Testis (tissue), 3 donors: ENCODE results near the gene PTPRT. TPM values are rescaled to one million over a fixed set of nuclear protein-coding genes. Genes with fewer than 3 reads are reported as not detected.

Experiments
- DNase-seq: peaks from one replicate; pipeline ENCODE4 v3.0.0-alpha.2; 2019
- H3K27ac ChIP-seq, 2 donors: fragments of 200-600 bp; sonication (generic); one replicate each; pipeline ENCODE4 v1.5.1; 2019
- H3K27me3 ChIP-seq: fragments of 200-600 bp; sonication (generic); one replicate; pipeline ENCODE4 v1.5.1; 2019
- H3K36me3 ChIP-seq: fragments of 200-600 bp; sonication (generic); one replicate; pipeline ENCODE4 v1.5.1; 2017; ENCODE audit warnings: low read depth; ENCODE audit errors: missing control alignments
- H3K4me1 ChIP-seq: fragments of 200-600 bp; sonication (generic); one replicate; pipeline ENCODE4 v1.5.1; 2019
- H3K4me3 ChIP-seq, 2 donors: fragments of 200-600 bp; sonication (generic); one replicate each; pipeline ENCODE4 v1.5.1; 2017 to 2019
- H3K9me3 ChIP-seq: fragments of 200-600 bp; sonication (generic); one replicate; pipeline ENCODE4 v1.5.1; 2017
- CTCF ChIP-seq, 3 experiments: fragments of 450-650 bp in 2 of 3; fragments of 200-600 bp in 1 of 3; sonication (generic) in 1 of 3; IDR thresholded peaks; one replicate each; pipeline ENCODE4 v1.5.1; 2016 to 2019; ENCODE audit warnings: antibody characterized with exemption in 3 of 3, mild to moderate bottlenecking in 2 of 3, moderate library complexity in 1 of 3
- POLR2A ChIP-seq: fragments of 450-650 bp; IDR thresholded peaks from one replicate; pipeline ENCODE4 v1.6.1; 2017; ENCODE audit warnings: antibody characterized with exemption, mild to moderate bottlenecking, moderate library complexity
- WGBS, 2 donors: methylation state at CpG; one replicate each; pipeline ENCODE4 v1.1.5; 2018; 5-methylcytosine and 5-hydroxymethylcytosine counted together
- intact Hi-C: fragments of 100-400 bp; cut with DNase I; formaldehyde crosslinking; loops from one replicate; pipeline ENCODE4 v1.15.1; 2023; ENCODE audit warnings: low total_unique reads
- polyA plus RNA-seq: library from polyadenylated mRNA; stranded (reverse); fragments of 350-450 nt; fragmentation: Illumina TruSeq; extraction: RNeasy Lipid Tissue Mini Kit (QIAGEN cat#74804); gene quantifications from one replicate; pipeline ENCODE4 v1.2.3, GENCODE V29; 2014; ENCODE audit warnings: low read depth, low replicate concordance; ENCODE audit not compliant: insufficient read depth
- total RNA-seq, 2 donors: library from RNA; depleted of rRNA; stranded (reverse); fragments of >200 nt; gene quantifications; one replicate each; pipeline ENCODE4 v1.2.3, GENCODE V29; 2016

Gene PTPRT
- total and polyA plus RNA-seq, 3 donors from 2014 or later = 2.3 to 2.5 (median 2.3) TPM

DNA sequence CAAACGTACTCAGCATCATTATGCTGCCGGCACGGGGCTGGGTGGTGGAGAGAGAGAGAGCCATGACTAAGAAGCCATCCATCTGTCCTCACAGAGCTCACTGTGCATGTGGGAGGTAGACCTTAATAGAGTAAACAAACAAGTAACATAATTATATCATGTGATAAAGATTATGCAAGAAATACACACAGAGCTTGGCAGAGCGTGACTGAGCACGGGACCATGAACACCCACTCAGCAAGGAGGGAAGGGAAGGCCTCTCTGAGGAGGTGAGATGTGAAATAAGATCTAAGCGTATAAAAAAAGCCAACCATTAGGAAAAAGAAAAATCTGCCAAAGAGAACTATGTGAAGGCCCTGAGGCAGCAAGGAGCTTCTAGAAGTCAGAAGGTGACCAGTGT lies 207.5 kb downstream of the PTPRT start:
- H3K4me3 ChIP-seq = no peak overlapping the region
- H3K36me3 ChIP-seq = no peaks in the 10 kb centered on the region
- no peaks in the 10 kb centered on the region for H3K4me1 ChIP-seq
- H3K9me3 ChIP-seq = no peaks in the 10 kb centered on the region
- no peak overlapping the region for H3K27ac ChIP-seq
- intact Hi-C loops = no loop called here
- WGBS, 2 donors = 78% methylated on average over 6 of the region's 6 CpGs
- no peaks in the 10 kb centered on the region for H3K27me3 ChIP-seq
- TF ChIP-seq POLR2A (no peak), CTCF (IDR thresholded peaks at IDR 0.05) (no peak)
- no peak for DNase-seq

DNA sequence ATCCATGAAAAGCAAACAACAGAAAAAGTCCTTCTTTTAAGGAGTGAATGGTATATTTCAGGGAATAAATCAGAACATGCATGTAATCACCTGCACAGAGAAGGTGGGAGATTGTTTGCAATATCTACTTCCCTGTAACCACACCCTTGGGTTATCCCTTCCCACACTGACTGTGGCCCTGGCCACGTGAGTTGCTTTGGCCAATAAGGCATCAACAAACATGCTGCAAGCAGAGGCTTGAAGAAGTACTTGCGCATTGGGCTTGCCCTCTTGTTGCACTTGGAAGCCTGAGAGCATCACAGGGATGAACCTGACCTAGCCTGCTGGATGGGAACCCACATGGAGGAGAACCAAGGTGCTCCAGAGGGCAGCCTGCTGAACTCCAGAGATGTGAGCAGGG lies 208.5 kb downstream of the PTPRT start:
- H3K27ac ChIP-seq = no peak overlapping the region
- no peaks in the 10 kb centered on the region for H3K27me3 ChIP-seq
- TF ChIP-seq CTCF (IDR thresholded peaks at IDR 0.05) = no peak
- no peak for TF ChIP-seq POLR2A
- H3K36me3 ChIP-seq = no peaks in the 10 kb centered on the region
- intact Hi-C loops = no loop called here
- no peak overlapping the region for H3K4me3 ChIP-seq
- no peaks in the 10 kb centered on the region for H3K4me1 ChIP-seq
- no peak for DNase-seq
- WGBS, 2 donors = 85 to 87% methylated on average over 2 of the region's 2 CpGs
- H3K9me3 ChIP-seq = no peaks in the 10 kb centered on the region

DNA sequence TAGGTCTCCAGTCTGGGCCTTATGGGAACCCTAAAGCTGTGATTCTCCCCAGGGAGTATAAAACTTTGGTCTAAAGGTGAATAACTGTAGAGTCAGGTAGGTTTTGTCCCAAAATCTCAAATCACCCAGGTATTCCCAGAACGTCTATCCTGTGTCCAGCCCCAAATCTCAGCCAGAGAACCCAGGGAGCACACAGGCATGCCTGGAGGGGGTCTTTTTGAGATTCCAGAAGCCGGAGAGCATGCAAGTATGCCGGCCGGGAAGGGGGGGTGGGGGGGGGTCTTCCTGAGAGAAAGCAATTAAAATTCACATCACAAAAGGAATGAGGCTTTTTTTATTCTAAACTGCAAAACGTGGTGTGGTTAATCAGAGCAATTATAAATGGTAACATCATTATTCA lies 210.0 kb downstream of the PTPRT start:
- 43 to 44% methylated on average over 5 of the region's 5 CpGs for WGBS, 2 donors
- intact Hi-C loops = no loop called here
- DNase-seq = no peak
- Histone ChIP-seq H3K27ac (no peak overlapping the region), H3K4me3 (no peak overlapping the region), H3K36me3 (no peaks in the 10 kb centered on the region), H3K27me3 (no peaks in the 10 kb centered on the region), H3K4me1 (no peaks in the 10 kb centered on the region), H3K9me3 (no peaks in the 10 kb centered on the region)
- no peak for TF ChIP-seq CTCF (IDR thresholded peaks at IDR 0.05)
- no peak for TF ChIP-seq POLR2A

GRCh38 chr20:42978184-42978974 lies 211.3 kb downstream of the PTPRT start:
- TF ChIP-seq POLR2A (no peak), CTCF (IDR thresholded peaks at IDR 0.05) (no peak)
- no peaks in the 10 kb centered on the region for H3K36me3 ChIP-seq
- H3K9me3 ChIP-seq = no peaks in the 10 kb centered on the region
- DNase-seq = no peak
- H3K4me3 ChIP-seq = no peak overlapping the region
- no peaks in the 10 kb centered on the region for H3K4me1 ChIP-seq
- H3K27ac ChIP-seq = no peak overlapping the region
- intact Hi-C loops = no loop called here
- no peaks in the 10 kb centered on the region for H3K27me3 ChIP-seq
- 89 to 93% methylated on average over 12 of the region's 12 CpGs for WGBS, 2 donors

GRCh38 chr20:42975974-42976373 lies 213.7 kb downstream of the PTPRT start:
- intact Hi-C loops = no loop called here
- Histone ChIP-seq H3K27me3 (no peaks in the 10 kb centered on the region), H3K4me1 (no peaks in the 10 kb centered on the region), H3K9me3 (no peaks in the 10 kb centered on the region), H3K27ac (no peak overlapping the region), H3K4me3 (no peak overlapping the region), H3K36me3 (no peaks in the 10 kb centered on the region)
- no peak for DNase-seq
- no peak for TF ChIP-seq POLR2A
- no peak for TF ChIP-seq CTCF (IDR thresholded peaks at IDR 0.05)
- WGBS, 2 donors = 57 to 95% methylated on average over 1 of the region's 1 CpG
